Measurements from ENCODE around the gene ZHX3. TPM values are rescaled to one million over a fixed set of nuclear protein-coding genes. Genes with fewer than 3 reads are reported as not detected.

The ZHX3 gene
- total RNA-seq, 1 donor from 2014 or later: 34.5 TPM

- Histone ChIP-seq H3K27ac (no peak overlapping the region), H3K4me3 (no peak overlapping the region), H3K27me3 (ENCODE audit: low read depth) (no peaks in the 10 kb centered on the region), H3K4me1 (no peaks in the 10 kb centered on the region), H3K36me3 (no peaks in the 10 kb centered on the region), H3K9me3 (peaks cover 10% of the 10 kb centered on the region)
- intact Hi-C loops (cut with DNase I): no loop called here
- ATAC-seq (peak in 1 of 2 donors; percentile 51), DNase-seq (no peak)
- TF ChIP-seq CTCF (IDR thresholded peaks at IDR 0.05): no peak
These were observed 125.7 kb downstream of the ZHX3 start for GRCh38 chr20:41191562-41192500.

- H3K36me3 ChIP-seq: peaks cover 18% of the 10 kb centered on the region
- no peak overlapping the region for H3K27ac ChIP-seq
- H3K4me1 ChIP-seq: no peaks in the 10 kb centered on the region
- intact Hi-C loops (cut with DNase I): no loop called here
- H3K4me3 ChIP-seq: no peak overlapping the region
- peaks cover 4% of the 10 kb centered on the region for H3K9me3 ChIP-seq
- TF ChIP-seq CTCF (IDR thresholded peaks at IDR 0.05): no peak
- DNase-seq: no peak
- no peaks in the 10 kb centered on the region for H3K27me3 ChIP-seq (ENCODE audit: low read depth)
- no peak for ATAC-seq
These were observed 129.9 kb downstream of the ZHX3 start for GRCh38 chr20:41187668-41188067.

GRCh38 chr20:41185013-41185757 is 132.3 kb downstream of the ZHX3 start:
- Histone ChIP-seq H3K4me1 (peaks cover 6% of the 10 kb centered on the region), H3K9me3 (no peaks in the 10 kb centered on the region), H3K27ac (no peak overlapping the region), H3K27me3 (ENCODE audit: low read depth) (no peaks in the 10 kb centered on the region), H3K36me3 (peaks cover 24% of the 10 kb centered on the region), H3K4me3 (no peak overlapping the region)
- intact Hi-C loops (cut with DNase I): no loop called here
- peak; percentile 29 for DNase-seq
- no peak for ATAC-seq
- no peak for TF ChIP-seq CTCF (IDR thresholded peaks at IDR 0.05)

- intact Hi-C loops (cut with DNase I): no loop called here
- no peak for TF ChIP-seq CTCF (IDR thresholded peaks at IDR 0.05)
- Histone ChIP-seq H3K27me3 (ENCODE audit: low read depth) (no peaks in the 10 kb centered on the region), H3K9me3 (no peaks in the 10 kb centered on the region), H3K4me1 (peaks cover 9% of the 10 kb centered on the region), H3K36me3 (peaks cover 24% of the 10 kb centered on the region), H3K27ac (no peak overlapping the region), H3K4me3 (no peak overlapping the region)
- no peak for ATAC-seq
- DNase-seq: no peak
These were observed 133.7 kb downstream of the ZHX3 start for GRCh38 chr20:41183831-41184230.

GRCh38 chr20:41183391-41183790 is 134.1 kb downstream of the ZHX3 start:
- H3K27ac ChIP-seq: no peak overlapping the region
- ATAC-seq (no peak), DNase-seq (peak; percentile 24)
- H3K4me3 ChIP-seq: no peak overlapping the region
- no peaks in the 10 kb centered on the region for H3K9me3 ChIP-seq
- no peaks in the 10 kb centered on the region for H3K27me3 ChIP-seq (ENCODE audit: low read depth)
- H3K4me1 ChIP-seq: peaks cover 9% of the 10 kb centered on the region
- intact Hi-C loops (cut with DNase I): no loop called here
- no peak for TF ChIP-seq CTCF (IDR thresholded peaks at IDR 0.05)
- peaks cover 24% of the 10 kb centered on the region for H3K36me3 ChIP-seq
